GM12874 (cell line): ENCODE measurements around the gene NDUFS3.

ENCODE experiments used
- CTCF ChIP-seq: IDR thresholded peaks from 2 replicates; pipeline ENCODE4 v1.5.1; 2011; ENCODE audit warnings: low read depth, mild to moderate bottlenecking, control low read depth, low read length, moderate library complexity; ENCODE audit not compliant: insufficient read depth

NDUFS3 gene

DNA sequence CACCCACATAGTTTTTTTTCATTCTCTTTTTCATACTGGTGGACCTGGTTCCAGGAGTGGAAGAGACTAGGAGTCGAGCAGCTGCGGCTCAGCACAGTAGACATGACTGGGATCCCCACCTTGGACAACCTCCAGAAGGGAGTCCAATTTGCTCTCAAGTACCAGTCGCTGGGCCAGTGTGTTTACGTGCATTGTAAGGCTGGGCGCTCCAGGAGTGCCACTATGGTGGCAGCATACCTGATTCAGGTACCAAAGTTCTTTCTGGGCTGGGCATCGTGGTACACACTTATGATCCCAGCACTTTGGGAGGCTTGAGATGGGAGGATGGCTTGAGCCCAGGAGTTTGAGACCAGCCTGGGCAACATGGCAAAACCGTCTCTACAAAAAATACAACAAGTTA, 9.2 kb upstream of the NDUFS3 start:
- no peak for TF ChIP-seq CTCF

DNA sequence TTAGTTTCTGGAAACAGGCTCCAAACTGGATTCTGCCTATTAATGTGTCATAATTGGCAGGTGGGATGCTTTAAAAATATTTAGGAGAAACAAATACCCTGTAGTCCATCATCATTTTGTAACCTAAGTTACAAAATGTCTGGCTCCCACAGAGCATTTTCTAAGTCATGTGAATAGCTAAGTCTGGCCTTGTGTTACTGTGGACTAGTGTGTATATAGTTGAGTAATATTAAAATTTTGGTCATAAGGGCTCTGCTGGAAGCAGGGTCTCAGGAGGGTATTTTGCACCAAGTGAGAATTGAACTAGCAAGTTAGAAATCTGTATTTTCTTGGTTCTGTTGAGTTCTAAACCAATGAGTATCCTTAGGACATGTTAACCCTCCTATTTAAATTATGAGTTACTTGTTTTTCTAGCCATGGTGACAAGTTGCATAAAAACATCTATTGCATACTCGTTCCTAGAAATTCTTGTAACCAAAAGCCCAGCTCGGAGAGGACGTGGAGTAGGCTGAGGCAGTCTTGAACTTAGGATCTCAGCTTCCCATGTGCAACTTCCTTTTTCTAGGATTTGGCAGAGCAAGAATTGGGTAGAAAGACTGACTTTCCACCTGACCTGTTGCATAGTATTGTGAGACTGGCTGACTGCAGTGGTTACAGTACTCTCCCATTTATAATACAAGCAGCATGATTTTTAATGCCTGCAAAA, 8.1 kb upstream of the NDUFS3 start:
- TF ChIP-seq CTCF, result no peak

GRCh38 chr11:47571357-47571729, 7.5 kb upstream of the NDUFS3 start:
- no peak for TF ChIP-seq CTCF

DNA sequence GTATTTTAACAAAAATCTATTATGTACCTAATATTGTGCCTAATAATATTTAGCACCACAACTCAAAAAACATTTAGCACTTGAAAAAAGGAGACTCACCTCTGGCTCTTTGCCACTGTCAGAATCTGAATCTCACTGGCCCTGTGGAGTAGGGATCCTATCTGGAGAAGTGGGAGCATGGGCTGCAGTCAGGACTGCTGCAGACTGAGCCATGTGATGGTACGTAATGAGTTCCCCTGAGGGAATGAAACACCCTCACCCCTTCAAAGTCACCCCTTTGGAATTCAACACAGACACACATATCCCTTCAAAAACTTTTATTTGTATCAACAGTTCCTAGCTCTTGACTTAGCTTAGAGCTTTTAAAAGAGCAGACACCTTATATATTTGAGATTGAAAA, 7.0 kb upstream of the NDUFS3 start:
- no peak for TF ChIP-seq CTCF

GRCh38 chr11:47572715-47573255, 6.1 kb upstream of the NDUFS3 start:
- no peak for TF ChIP-seq CTCF

GRCh38 chr11:47573321-47573720, 5.6 kb upstream of the NDUFS3 start:
- TF ChIP-seq CTCF, result no peak

GRCh38 chr11:47577460-47578041, 1.3 kb upstream of the NDUFS3 start:
- TF ChIP-seq CTCF, result no peak
